HG02623 (cell line): Measurements from ENCODE around the gene VIPR2.

Experiments used
- ATAC-seq: cut with Tn5 transposase; IDR thresholded peaks from one replicate; pipeline ENCODE4 v1.9.1; 2021; ENCODE audit warnings: moderate library complexity; ENCODE audit not compliant: unreplicated experiment

Gene VIPR2

GRCh38 chr7:159121476-159121875 is 23.2 kb downstream of the VIPR2 start:
- no peak for ATAC-seq

- no peak for ATAC-seq
These were observed 23.6 kb downstream of the VIPR2 start for GRCh38 chr7:159121068-159121467.

GRCh38 chr7:159120540-159120919 is 24.1 kb downstream of the VIPR2 start:
- no peak for ATAC-seq

- no peak for ATAC-seq
These were observed 24.7 kb downstream of the VIPR2 start for GRCh38 chr7:159119851-159120539.

GRCh38 chr7:159119026-159119741 is 25.5 kb downstream of the VIPR2 start:
- ATAC-seq, result no peak

GRCh38 chr7:159118623-159119022 is 26.0 kb downstream of the VIPR2 start:
- no peak for ATAC-seq

GRCh38 chr7:159118197-159118595 is 26.5 kb downstream of the VIPR2 start:
- no peak for ATAC-seq

- no peak for ATAC-seq
These were observed 27.1 kb downstream of the VIPR2 start for GRCh38 chr7:159117366-159118196.

GRCh38 chr7:159116581-159117339 is 27.9 kb downstream of the VIPR2 start:
- ATAC-seq, result no peak

GRCh38 chr7:159115601-159116501 is 28.8 kb downstream of the VIPR2 start:
- no peak for ATAC-seq

- ATAC-seq, result no peak
These were observed 29.7 kb downstream of the VIPR2 start for GRCh38 chr7:159114981-159115380.

- no peak for ATAC-seq
These were observed 30.6 kb downstream of the VIPR2 start for GRCh38 chr7:159114096-159114495.

GRCh38 chr7:159113056-159113455 is 31.6 kb downstream of the VIPR2 start:
- no peak for ATAC-seq

GRCh38 chr7:159112136-159113011 is 32.3 kb downstream of the VIPR2 start:
- ATAC-seq, result no peak

- no peak for ATAC-seq
These were observed 35.0 kb downstream of the VIPR2 start for GRCh38 chr7:159109653-159110035.

GRCh38 chr7:159108941-159109652 is 35.6 kb downstream of the VIPR2 start:
- no peak for ATAC-seq

- no peak for ATAC-seq
These were observed 36.2 kb downstream of the VIPR2 start for GRCh38 chr7:159108491-159108890.

GRCh38 chr7:159107161-159107892 is 37.3 kb downstream of the VIPR2 start:
- no peak for ATAC-seq
